Cardiac muscle cell (in vitro differentiated cells and primary cell): Measurements from ENCODE around the gene SOAT2. TPM values are rescaled to one million over a fixed set of nuclear protein-coding genes. Genes with fewer than 3 reads are reported as not detected.

Source experiments
- DNase-seq, 2 donors: peaks; one replicate each; pipeline versions ENCODE4 v3.0.0 to v3.0.0-alpha.2; 2010 to 2017; ENCODE audit warnings: low read depth in 1 of 2, low spot score in 1 of 2
- H3K27ac ChIP-seq: fragments of 200-600 bp; sonication (generic); 2 replicates; pipeline ENCODE4 v1.5.1; 2016
- H3K27me3 ChIP-seq: fragments of 200-600 bp; sonication (generic); 2 replicates; pipeline ENCODE4 v1.6.0; 2016; ENCODE audit warnings: control low read depth
- H3K36me3 ChIP-seq: fragments of 200-600 bp; sonication (generic); 2 replicates; pipeline ENCODE4 v1.5.1; 2016; ENCODE audit warnings: control low read depth
- H3K4me1 ChIP-seq: fragments of 200-600 bp; sonication (generic); 2 replicates; pipeline ENCODE4 v1.8.1; 2017; ENCODE audit warnings: low read depth, mild to moderate bottlenecking, mixed run types
- H3K4me3 ChIP-seq: fragments of 200-600 bp; sonication (generic); 2 replicates; pipeline ENCODE4 v1.5.1; 2016; ENCODE audit warnings: mild to moderate bottlenecking
- H3K9me3 ChIP-seq: fragments of 200-600 bp; sonication (generic); 2 replicates; pipeline ENCODE4 v1.5.1; 2017; ENCODE audit warnings: low read depth, mild to moderate bottlenecking, control low read depth
- polyA plus RNA-seq: library from polyadenylated mRNA; unstranded; fragments of >200 nt; fragmentation: Nextera tagmentation; extraction: Ambion mirVana; gene quantifications from 2 replicates; pipeline ENCODE4 v1.2.1, GENCODE V29; 2016
- total RNA-seq: library from RNA; depleted of rRNA; stranded (reverse); fragments of >200 nt; gene quantifications from 2 replicates; pipeline ENCODE4 v1.2.3, GENCODE V29; 2016
- TF ChIP-seq, protein P1 (sequence below): IDR thresholded peaks from 2 replicates; pipeline ENCODE4 v1.5.1; 2012; ENCODE audit warnings: low read depth, mild to moderate bottlenecking, low read length

Gene SOAT2
- total and polyA plus RNA-seq, 2 experiments from 2014 or later, result 0.57 to 1.9 TPM

DNA sequence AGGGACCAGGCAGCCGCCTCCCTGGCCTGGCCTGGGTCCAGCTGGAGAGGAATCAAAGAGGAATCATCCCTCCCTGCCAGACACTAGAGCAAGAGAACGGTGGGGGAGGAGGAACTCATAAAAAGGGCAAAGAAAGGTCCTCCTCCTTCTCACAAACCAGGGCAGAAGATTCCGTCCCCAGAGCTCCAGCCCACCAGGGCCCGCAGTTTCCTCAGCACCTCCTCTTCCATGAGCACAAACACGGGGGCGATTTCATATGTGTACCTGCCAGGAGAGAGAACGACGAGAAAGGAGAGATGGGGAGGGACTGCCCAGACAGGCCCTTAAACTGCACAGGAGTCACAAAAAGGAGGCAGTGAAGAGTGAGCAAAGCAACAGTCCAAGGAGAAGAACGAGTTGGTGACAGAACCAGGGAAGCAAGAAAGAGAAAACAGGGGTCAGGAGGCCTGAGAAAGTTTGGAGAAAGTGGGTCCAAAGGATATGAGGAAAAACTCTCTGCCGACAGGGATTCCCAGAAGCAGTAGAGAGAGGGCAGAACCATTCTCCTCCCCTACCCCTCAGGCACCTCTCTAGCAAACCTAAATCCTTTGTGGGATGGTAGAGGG lies 68.5 kb downstream of the SOAT2 start:
- H3K27ac ChIP-seq, result no peak overlapping the region
- peaks cover 10% of the 10 kb centered on the region for H3K4me1 ChIP-seq
- H3K36me3 ChIP-seq, result no peaks in the 10 kb centered on the region
- TF ChIP-seq, protein P1, sequence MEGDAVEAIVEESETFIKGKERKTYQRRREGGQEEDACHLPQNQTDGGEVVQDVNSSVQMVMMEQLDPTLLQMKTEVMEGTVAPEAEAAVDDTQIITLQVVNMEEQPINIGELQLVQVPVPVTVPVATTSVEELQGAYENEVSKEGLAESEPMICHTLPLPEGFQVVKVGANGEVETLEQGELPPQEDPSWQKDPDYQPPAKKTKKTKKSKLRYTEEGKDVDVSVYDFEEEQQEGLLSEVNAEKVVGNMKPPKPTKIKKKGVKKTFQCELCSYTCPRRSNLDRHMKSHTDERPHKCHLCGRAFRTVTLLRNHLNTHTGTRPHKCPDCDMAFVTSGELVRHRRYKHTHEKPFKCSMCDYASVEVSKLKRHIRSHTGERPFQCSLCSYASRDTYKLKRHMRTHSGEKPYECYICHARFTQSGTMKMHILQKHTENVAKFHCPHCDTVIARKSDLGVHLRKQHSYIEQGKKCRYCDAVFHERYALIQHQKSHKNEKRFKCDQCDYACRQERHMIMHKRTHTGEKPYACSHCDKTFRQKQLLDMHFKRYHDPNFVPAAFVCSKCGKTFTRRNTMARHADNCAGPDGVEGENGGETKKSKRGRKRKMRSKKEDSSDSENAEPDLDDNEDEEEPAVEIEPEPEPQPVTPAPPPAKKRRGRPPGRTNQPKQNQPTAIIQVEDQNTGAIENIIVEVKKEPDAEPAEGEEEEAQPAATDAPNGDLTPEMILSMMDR, result no peak
- no peaks in the 10 kb centered on the region for H3K27me3 ChIP-seq
- no peak for DNase-seq
- no peak overlapping the region for H3K4me3 ChIP-seq
- H3K9me3 ChIP-seq, result no peaks in the 10 kb centered on the region

DNA sequence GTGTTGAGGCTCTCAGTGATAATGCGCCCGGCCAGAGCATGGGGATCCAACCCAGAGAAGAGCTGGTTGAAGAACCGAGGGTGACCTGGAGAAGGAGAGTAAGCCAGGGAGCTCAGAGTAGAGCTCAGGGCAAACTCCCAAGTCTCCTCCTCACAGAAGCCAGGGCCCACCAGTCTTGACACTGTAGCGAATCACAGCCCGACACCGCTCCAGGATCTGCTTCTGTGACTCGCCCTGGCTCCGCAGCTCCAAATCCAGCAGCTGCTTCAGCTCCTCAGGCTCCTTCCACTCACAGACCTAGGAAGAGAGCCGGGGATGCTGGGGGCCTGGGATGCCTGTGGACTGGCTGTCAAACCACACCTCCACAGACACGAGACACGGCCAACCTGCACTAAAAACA lies 69.1 kb downstream of the SOAT2 start:
- H3K9me3 ChIP-seq, result no peaks in the 10 kb centered on the region
- peaks cover 10% of the 10 kb centered on the region for H3K4me1 ChIP-seq
- H3K36me3 ChIP-seq, result no peaks in the 10 kb centered on the region
- no peak overlapping the region for H3K27ac ChIP-seq
- peak in 1 of 2 donors; percentile 68 for DNase-seq
- no peak overlapping the region for H3K4me3 ChIP-seq
- TF ChIP-seq, protein P1, result no peak
- no peaks in the 10 kb centered on the region for H3K27me3 ChIP-seq

DNA sequence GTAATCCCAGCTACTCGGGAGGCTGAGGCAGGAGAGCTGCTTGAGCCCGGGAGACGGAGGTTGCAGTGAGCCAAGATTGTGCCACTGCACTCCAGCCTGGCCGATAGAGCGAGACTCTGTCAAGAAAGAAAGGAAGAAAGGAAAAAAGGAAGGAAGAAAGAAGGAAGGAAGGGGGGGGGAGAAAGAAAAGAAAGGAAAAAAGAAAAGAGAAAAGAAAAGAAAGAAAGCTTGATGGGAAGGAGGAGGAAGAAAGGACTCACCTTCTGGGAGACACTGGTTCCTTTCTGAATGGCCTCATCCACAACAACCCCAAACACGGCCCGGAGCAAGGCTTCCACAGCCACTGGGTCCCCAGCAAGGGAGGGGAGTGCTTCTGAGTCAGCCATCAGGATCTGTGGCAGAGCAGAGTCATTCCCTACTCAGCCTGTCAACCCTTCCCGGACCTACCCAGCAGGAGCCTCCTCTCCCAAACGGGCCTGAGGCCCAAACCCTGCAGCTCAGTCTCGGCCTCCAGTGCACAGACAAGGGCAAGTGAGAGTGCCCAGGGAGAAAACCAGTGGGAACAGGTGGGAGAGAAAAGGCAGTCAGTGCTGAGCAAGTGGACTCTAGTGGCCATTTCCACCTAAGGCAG lies 69.9 kb downstream of the SOAT2 start:
- DNase-seq, result no peak
- Histone ChIP-seq H3K4me1 (peaks cover 10% of the 10 kb centered on the region), H3K27me3 (no peaks in the 10 kb centered on the region), H3K27ac (no peak overlapping the region), H3K9me3 (no peaks in the 10 kb centered on the region), H3K4me3 (no peak overlapping the region), H3K36me3 (no peaks in the 10 kb centered on the region)
- TF ChIP-seq, protein P1, result no peak

Other genes starting within 250 kb of the SOAT2 start
- gene KRT8, start 198.4 kb upstream of the SOAT2 start, total RNA-seq, result 480 and 946 TPM in 2 replicates
- 728 and 1,480 TPM in 2 replicates for gene KRT8, start 198.4 kb upstream of the SOAT2 start, polyA plus RNA-seq
- 310 and 601 TPM in 2 replicates for gene KRT18, start 154.4 kb upstream of the SOAT2 start, total RNA-seq
- 472 and 838 TPM in 2 replicates for gene KRT18, start 154.4 kb upstream of the SOAT2 start, polyA plus RNA-seq
- gene EIF4B, start 97.0 kb upstream of the SOAT2 start, total RNA-seq, result 374 and 722 TPM in 2 replicates
- gene EIF4B, start 97.0 kb upstream of the SOAT2 start, polyA plus RNA-seq, result 50.0 and 81.5 TPM in 2 replicates
- 3.9 and 4.5 TPM in 2 replicates for gene TNS2, start 53.4 kb upstream of the SOAT2 start, total RNA-seq
- gene TNS2, start 53.4 kb upstream of the SOAT2 start, polyA plus RNA-seq, result 2.2 and 5.1 TPM in 2 replicates
- 14.8 and 15.8 TPM in 2 replicates for gene SPRYD3, start 24.1 kb upstream of the SOAT2 start, total RNA-seq
- 17.6 and 19.4 TPM in 2 replicates for gene SPRYD3, start 24.1 kb upstream of the SOAT2 start, polyA plus RNA-seq
- 58.9 and 105 TPM in 2 replicates for gene IGFBP6, start 5.8 kb upstream of the SOAT2 start, total RNA-seq
- gene IGFBP6, start 5.8 kb upstream of the SOAT2 start, polyA plus RNA-seq, result 75.4 and 109 TPM in 2 replicates
- gene ZNF740, start 77.2 kb downstream of the SOAT2 start, total RNA-seq, result 15.6 and 20.5 TPM in 2 replicates
- gene ZNF740, start 77.2 kb downstream of the SOAT2 start, polyA plus RNA-seq, result 4.4 and 16.6 TPM in 2 replicates
- gene CSAD, start 77.4 kb downstream of the SOAT2 start, total RNA-seq, result 11.4 and 29.4 TPM in 2 replicates
- gene CSAD, start 77.4 kb downstream of the SOAT2 start, polyA plus RNA-seq, result 7.2 and 18.0 TPM in 2 replicates
- 0.25 and 1.1 TPM in 2 replicates for gene ITGB7, start 103.8 kb downstream of the SOAT2 start, total RNA-seq
- 0.55 and 0.86 TPM in 2 replicates for gene ITGB7, start 103.8 kb downstream of the SOAT2 start, polyA plus RNA-seq
- 15.5 and 30.4 TPM in 2 replicates for gene RARG, start 128.7 kb downstream of the SOAT2 start, total RNA-seq
- 13.0 and 19.2 TPM in 2 replicates for gene RARG, start 128.7 kb downstream of the SOAT2 start, polyA plus RNA-seq
- 7.8 and 23.9 TPM in 2 replicates for gene ESPL1, start 164.8 kb downstream of the SOAT2 start, total RNA-seq
- gene ESPL1, start 164.8 kb downstream of the SOAT2 start, polyA plus RNA-seq, result 1.3 and 4.8 TPM in 2 replicates
- 435 and 511 TPM in 2 replicates for gene PFDN5, start 192.1 kb downstream of the SOAT2 start, total RNA-seq
- 548 and 553 TPM in 2 replicates for gene PFDN5, start 192.1 kb downstream of the SOAT2 start, polyA plus RNA-seq
- 69.5 and 71.0 TPM in 2 replicates for gene MYG1, start 196.2 kb downstream of the SOAT2 start, total RNA-seq
- 73.3 and 75.4 TPM in 2 replicates for gene MYG1, start 196.2 kb downstream of the SOAT2 start, polyA plus RNA-seq
- gene AAAS, start 218.1 kb downstream of the SOAT2 start, total RNA-seq, result 117 and 119 TPM in 2 replicates
- gene AAAS, start 218.1 kb downstream of the SOAT2 start, polyA plus RNA-seq, result 138 and 140 TPM in 2 replicates
- gene SP7, start 232.9 kb downstream of the SOAT2 start, total RNA-seq, result 0.14 and 0.39 TPM in 2 replicates
- 0.45 TPM in 1 of 2 replicates, not detected in the other for gene SP7, start 232.9 kb downstream of the SOAT2 start, polyA plus RNA-seq